GM20431 (cell line): ENCODE results near the gene GP9.
"Not testable (repeated sequence)": the region's sequence is repeated elsewhere in the genome, so short reads cannot be mapped to it uniquely, and the experiment has no call there.

Source experiments
- in situ Hi-C: fragments of 300-500 bp; cut with MseI, MboI; formaldehyde crosslinking; loops from one replicate; pipeline ENCODE4 v1.15.0; 2020; ENCODE audit warnings: low sequenced_read_pairs; ENCODE audit not compliant: unreplicated experiment

The GP9 gene

GRCh38 chr3:129065016-129065719 is 4.6 kb downstream of the GP9 start:
- in situ Hi-C loops, result no loop called here

DNA sequence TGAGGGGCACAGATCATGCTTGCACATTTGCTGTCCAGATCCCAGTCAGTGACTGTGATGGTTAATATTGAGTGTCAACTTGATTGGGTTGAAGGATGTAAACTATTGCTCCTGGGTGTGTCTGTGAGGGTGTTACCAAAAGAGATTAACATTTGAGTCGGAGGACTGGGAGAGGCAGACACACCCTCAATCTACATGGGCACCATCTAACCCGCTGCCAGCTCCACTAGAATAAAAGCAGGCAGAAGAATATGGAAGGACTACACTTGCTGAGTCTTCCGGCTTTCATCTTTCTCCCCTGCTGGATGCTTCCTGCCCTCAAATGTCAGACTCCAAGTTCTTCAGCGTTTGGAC is 5.1 kb downstream of the GP9 start:
- in situ Hi-C loops, result no loop called here

DNA sequence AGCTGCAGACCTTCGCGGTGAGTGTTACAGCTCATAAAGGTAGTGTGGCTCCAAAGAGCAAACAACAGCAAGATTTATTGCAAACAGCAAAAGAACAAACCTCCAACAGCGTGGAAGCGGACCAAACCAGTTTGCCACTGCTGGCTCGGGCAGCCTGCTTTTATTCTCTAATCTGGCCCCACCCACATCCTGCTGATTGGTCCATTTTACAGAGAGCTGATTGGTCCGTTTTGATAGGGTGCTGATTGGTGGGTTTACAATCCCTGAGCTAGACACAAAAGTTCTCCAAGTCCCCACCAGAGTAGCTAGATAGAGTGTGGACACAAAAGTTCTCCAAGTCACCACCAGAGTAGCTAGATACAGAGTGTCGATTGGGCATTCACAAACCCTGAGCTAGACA is 7.1 kb downstream of the GP9 start:
- in situ Hi-C loops, result not testable (repeated sequence)

GRCh38 chr3:129068291-129068886 is 7.8 kb downstream of the GP9 start:
- in situ Hi-C loops, result no loop called here

DNA sequence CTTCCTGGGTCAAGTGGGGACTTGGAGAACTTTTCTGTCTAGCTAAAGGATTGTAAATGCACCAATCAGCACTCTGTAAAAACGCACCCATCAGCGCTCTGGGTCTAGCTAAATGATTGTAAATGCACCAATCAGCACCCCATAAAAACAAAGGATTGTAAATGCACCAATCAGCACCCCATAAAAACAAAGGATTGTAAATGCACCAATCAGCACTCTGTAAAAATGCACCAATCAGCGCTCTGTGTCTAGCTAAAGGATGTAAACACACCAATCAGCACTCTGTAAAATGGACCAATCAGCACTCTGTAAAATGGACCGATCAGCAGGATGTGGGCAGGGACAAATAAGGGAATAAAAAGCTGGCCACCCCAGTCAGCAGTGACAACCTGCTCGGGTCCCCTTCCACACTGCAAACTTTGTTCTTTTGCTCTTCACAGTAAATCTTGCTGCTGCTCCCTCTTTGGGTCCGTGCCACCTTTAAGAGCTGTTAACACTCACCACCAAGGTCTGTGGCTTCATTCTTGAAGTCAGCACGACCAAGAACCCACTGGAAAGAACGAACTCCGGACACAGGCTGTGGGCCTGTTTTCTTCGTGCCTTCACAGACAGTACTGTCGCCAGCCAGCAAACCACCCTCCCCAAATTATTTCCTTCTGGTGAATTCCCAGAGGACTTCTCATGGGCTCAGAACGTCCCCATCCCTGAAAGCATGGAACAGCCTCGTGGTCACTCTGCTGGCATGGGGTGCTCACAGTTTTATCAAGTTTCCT is 8.9 kb downstream of the GP9 start:
- in situ Hi-C loops, result not testable (repeated sequence)

GRCh38 chr3:129070086-129070885 is 9.7 kb downstream of the GP9 start:
- in situ Hi-C loops, result no loop called here

DNA sequence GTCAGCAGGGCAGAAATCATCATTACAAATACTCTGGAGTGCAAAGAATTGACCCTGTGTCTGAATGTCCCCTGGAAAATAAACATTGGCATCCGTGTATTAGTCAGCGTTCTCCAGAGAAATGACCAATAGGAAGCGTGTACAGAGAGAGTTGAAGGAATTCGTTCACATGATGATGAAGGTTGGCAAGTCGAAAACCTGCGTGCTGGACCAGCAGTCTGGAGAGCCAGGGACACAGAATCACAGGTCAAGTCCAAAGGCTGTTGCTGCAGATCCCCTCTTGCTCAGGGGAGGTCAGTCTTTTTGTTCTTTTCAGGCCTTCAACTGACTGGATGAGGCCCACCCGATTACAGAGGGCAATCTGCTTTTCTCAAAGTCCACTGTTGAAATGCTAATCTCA is 16.6 kb downstream of the GP9 start:
- in situ Hi-C loops, result no loop called here

DNA sequence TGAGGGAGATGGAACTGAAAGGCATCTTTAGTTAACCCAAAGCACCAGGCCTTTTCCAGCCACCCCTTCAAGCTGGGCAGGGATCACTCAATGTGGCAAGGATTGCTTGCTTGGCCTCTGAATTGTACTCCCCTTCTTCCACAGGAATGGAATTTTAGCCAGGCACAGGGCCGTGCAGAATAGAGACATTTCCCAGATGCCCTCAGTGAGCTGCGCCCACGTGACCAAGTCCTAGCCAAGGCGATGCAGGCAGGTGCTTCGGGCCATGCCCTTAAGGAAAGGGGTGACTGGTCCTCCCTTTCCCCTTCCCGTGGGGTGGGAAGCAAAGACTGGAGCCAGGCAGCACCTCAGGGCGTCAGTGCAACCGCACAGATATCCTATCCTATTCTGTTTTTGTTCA is 17.9 kb downstream of the GP9 start:
- in situ Hi-C loops, result no loop called here

- in situ Hi-C loops, result no loop called here
Measured at GRCh38 chr3:129081503-129081902, 20.9 kb downstream of the GP9 start.

GRCh38 chr3:129082026-129082425 is 21.4 kb downstream of the GP9 start:
- in situ Hi-C loops, result no loop called here

- in situ Hi-C loops, result no loop called here
Measured at GRCh38 chr3:129084501-129084900, 23.9 kb downstream of the GP9 start.

GRCh38 chr3:129085165-129085715 is 24.7 kb downstream of the GP9 start:
- in situ Hi-C loops, result no loop called here

GRCh38 chr3:129085818-129086217 is 25.2 kb downstream of the GP9 start:
- in situ Hi-C loops, result no loop called here

GRCh38 chr3:129087138-129087702 is 26.6 kb downstream of the GP9 start:
- in situ Hi-C loops, result no loop called here

- in situ Hi-C loops, result not testable (repeated sequence)
Measured at GRCh38 chr3:129087904-129088303, 27.3 kb downstream of the GP9 start.

DNA sequence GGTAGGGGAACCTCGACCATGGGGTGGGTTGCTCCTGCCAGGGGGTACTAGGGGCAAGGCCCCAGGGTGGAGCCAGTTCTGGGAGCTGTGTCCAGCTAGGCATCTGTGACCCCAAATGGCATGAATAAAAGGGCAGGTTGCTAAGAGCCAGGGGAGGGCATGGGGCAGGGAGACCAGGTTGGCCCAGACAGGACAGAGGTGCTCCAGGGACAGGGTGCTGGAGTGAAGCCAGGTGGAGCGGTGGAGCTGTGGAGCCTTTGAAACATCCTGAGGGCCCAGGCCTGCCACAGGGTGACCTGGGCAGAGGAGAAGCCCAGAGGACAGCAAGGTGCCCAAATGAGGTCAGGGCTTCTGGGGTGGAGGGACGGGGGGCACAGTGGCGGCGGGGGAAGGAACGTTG is 27.7 kb downstream of the GP9 start:
- in situ Hi-C loops, result not testable (repeated sequence)

- in situ Hi-C loops, result no loop called here
Measured at GRCh38 chr3:129095285-129095684, 34.7 kb downstream of the GP9 start.

DNA sequence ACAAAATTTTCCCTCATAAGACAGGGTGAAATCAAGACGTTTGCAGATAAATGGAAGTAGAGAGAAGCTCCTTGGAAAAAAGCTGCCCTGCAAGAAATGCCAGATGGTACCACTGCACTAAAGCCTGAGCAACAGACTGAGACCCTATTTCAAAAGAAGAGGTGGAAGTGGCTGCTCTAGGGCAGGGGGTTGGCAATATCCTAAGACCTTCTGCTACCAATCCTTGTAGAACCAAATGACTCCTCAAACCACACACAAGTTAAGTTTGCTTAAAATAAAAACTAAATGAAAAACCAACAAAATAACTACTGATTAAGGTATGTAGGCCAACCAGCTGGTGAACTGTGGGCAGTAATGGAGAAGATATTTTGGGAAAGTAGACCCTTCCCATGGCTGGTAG is 39.7 kb downstream of the GP9 start:
- in situ Hi-C loops, result no loop called here

DNA sequence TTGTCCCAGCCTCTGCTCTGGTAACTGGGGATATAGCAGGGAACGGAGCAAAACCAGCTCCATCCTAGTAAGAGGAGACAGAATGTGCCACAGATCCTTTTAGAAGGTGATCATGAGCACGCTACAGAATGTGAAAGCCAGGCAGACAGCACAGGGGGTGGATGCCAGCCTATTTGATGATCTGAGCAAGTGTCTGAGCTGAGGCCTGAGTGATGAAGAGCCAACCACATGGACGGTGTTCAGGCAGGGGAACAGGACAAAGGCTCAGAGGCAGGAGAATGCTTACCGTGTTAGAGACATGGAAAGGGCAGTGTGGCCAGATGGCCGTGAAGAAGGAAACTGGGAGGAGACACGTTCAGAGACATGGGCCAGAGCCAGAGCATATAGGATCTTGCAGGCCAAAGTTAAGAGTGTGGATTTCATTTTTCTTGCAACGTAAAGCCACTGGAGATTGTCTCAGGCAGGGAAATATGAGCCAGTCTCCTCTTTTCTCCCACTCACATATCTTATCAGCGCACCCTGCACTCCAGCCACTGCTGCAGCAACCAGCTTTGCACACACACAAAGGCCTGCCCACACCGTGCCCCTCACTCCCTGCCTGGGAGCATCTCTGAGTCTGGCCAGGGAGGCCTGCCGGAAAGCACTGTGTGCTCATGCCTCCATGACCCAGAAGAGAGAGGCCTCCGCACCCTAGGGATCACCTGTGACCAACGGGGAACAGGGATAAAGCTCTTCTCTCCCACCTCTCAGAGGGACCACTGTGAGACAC is 41.0 kb downstream of the GP9 start:
- in situ Hi-C loops, result no loop called here
